IMR-90 (cell line): ENCODE data around the gene SV2B. TPM values are rescaled to one million over a fixed set of nuclear protein-coding genes. Genes with fewer than 3 reads are reported as not detected.

Experiments used
- ATAC-seq: fragments of 200-7000 bp; cut with Tn5 transposase; 2 replicates; pipeline ENCODE4 v1.9.1; 2020; ENCODE audit warnings: low read depth, mild to moderate bottlenecking, moderate library complexity
- BruUV-seq: library from RNA; stranded (reverse); fragments of 400-500 nt; replicated peaks from 2 replicates; lab custom pipeline; 2021; lab: Mats Ljungman, UMichigan
- CTCF ChIA-PET: fragments of 300-600 bp; formaldehyde crosslinking; extraction: SDS; loops from one replicate; lab custom pipeline; 2021; ENCODE audit warnings: antibody characterized with exemption; lab: Yijun Ruan, JAX
- POLR2A ChIA-PET: fragments of 300-600 bp; sonication (Branson Sonifier 250); formaldehyde crosslinking; loops from one replicate; lab custom pipeline; 2022; ENCODE audit warnings: antibody characterized with exemption; ENCODE audit not compliant: unreplicated experiment; lab: Charles Lee
- DNase-seq: peaks from one replicate; pipeline ENCODE4 v3.0.0; 2013
- H2AFZ ChIP-seq: replicated peaks from 2 replicates; pipeline ENCODE3; 2013; ENCODE audit warnings: low read length, mild to moderate bottlenecking; ENCODE audit not compliant: poor library complexity
- H2AK5ac ChIP-seq: 2 replicates; pipeline ENCODE4 v1.6.1; 2013; ENCODE audit warnings: low read depth, low read length, inconsistent platforms
- H2AK9ac ChIP-seq: replicated peaks from 2 replicates; pipeline ENCODE3; 2013; ENCODE audit warnings: mild to moderate bottlenecking, low read depth, low read length, moderate library complexity; ENCODE audit not compliant: poor library complexity
- H2BK120ac ChIP-seq: 2 replicates; pipeline ENCODE4 v1.6.1; 2013; ENCODE audit warnings: low read depth, low read length, inconsistent platforms
- H2BK15ac ChIP-seq: 3 replicates; pipeline ENCODE4 v1.6.1; 2013; ENCODE audit warnings: low read depth, low read length, inconsistent platforms
- H2BK20ac ChIP-seq: 2 replicates; pipeline ENCODE4 v1.6.1; 2013; ENCODE audit warnings: low read depth, mild to moderate bottlenecking, inconsistent platforms, low read length, moderate library complexity
- H2BK5ac ChIP-seq: 2 replicates; pipeline ENCODE4 v1.6.1; 2013; ENCODE audit warnings: mild to moderate bottlenecking, low read depth, low read length, inconsistent platforms; ENCODE audit not compliant: poor library complexity, severe bottlenecking
- H3K14ac ChIP-seq: replicated peaks from 2 replicates; pipeline ENCODE4 v1.6.1; 2013; ENCODE audit warnings: low read depth, low read length, inconsistent platforms
- H3K18ac ChIP-seq: 2 replicates; pipeline ENCODE4 v1.6.1; 2013; ENCODE audit warnings: low read depth, low read length, control low read depth
- H3K23ac ChIP-seq: 2 replicates; pipeline ENCODE4 v1.6.1; 2013; ENCODE audit warnings: low read depth, low read length, inconsistent platforms
- H3K27ac ChIP-seq: 2 replicates; pipeline ENCODE4 v1.5.1; 2013; ENCODE audit warnings: mild to moderate bottlenecking, control low read depth, low read length; ENCODE audit not compliant: insufficient read depth
- H3K27me3 ChIP-seq: 2 replicates; pipeline ENCODE4 v1.6.1; 2013; ENCODE audit warnings: low read length; ENCODE audit not compliant: control insufficient read depth, insufficient read depth
- H3K36me3 ChIP-seq: 2 replicates; pipeline ENCODE4 v1.6.1; 2013; ENCODE audit warnings: low read length, mixed read lengths; ENCODE audit not compliant: control insufficient read depth, insufficient read depth
- H3K4ac ChIP-seq: 2 replicates; pipeline ENCODE4 v1.6.1; 2013; ENCODE audit warnings: low read depth, low read length, inconsistent platforms
- H3K4me1 ChIP-seq: 2 replicates; pipeline ENCODE4 v1.6.1; 2013; ENCODE audit warnings: low read length, mixed read lengths; ENCODE audit not compliant: control insufficient read depth, insufficient read depth
- H3K4me2 ChIP-seq: 2 replicates; pipeline ENCODE4 v1.6.1; 2013; ENCODE audit warnings: low read depth, mild to moderate bottlenecking, control low read depth, low read length, moderate library complexity
- H3K4me3 ChIP-seq: 2 replicates; pipeline ENCODE4 v1.5.1; 2013; ENCODE audit warnings: low read depth, mild to moderate bottlenecking, control low read depth, low read length, moderate library complexity; ENCODE audit not compliant: insufficient read depth
- H3K56ac ChIP-seq: 2 replicates; pipeline ENCODE4 v1.6.1; 2013; ENCODE audit warnings: low read length, inconsistent platforms; ENCODE audit not compliant: insufficient read depth; ENCODE audit errors: extremely low read depth
- H3K79me1 ChIP-seq, 2 experiments: 2 replicates each; pipeline ENCODE4 v1.6.1; 2013; ENCODE audit warnings: low read length in 2 of 2, inconsistent platforms in 1 of 2, low read depth in 1 of 2
- H3K9ac ChIP-seq: 2 replicates; pipeline ENCODE4 v1.6.1; 2013; ENCODE audit warnings: low read depth, low read length, control low read depth
- H3K9me1 ChIP-seq: 2 replicates; pipeline ENCODE4 v1.6.1; 2013; ENCODE audit warnings: low read length, inconsistent platforms; ENCODE audit not compliant: insufficient read depth
- H3K9me3 ChIP-seq: 2 replicates; pipeline ENCODE4 v1.6.1; 2013; ENCODE audit warnings: low read length; ENCODE audit not compliant: control insufficient read depth, insufficient read depth
- H4K20me1 ChIP-seq: 2 replicates; pipeline ENCODE4 v1.6.1; 2013; ENCODE audit warnings: low read length, inconsistent platforms; ENCODE audit not compliant: insufficient read depth
- H4K5ac ChIP-seq: 2 replicates; pipeline ENCODE4 v1.6.1; 2013; ENCODE audit warnings: mild to moderate bottlenecking, low read depth, low read length, control low read depth
- H4K8ac ChIP-seq, 2 experiments: 2 replicates each; pipeline ENCODE4 v1.6.1; 2013; ENCODE audit warnings: low read depth in 2 of 2, low read length in 2 of 2, control low read depth in 1 of 2, inconsistent platforms in 1 of 2
- H4K91ac ChIP-seq: 2 replicates; pipeline ENCODE4 v1.6.1; 2013; ENCODE audit warnings: low read depth, low read length, inconsistent platforms; ENCODE audit not compliant: insufficient read depth
- CEBPB ChIP-seq: IDR thresholded peaks from 2 replicates; pipeline ENCODE4 v1.6.1; 2012; ENCODE audit warnings: low read depth, low read length, improper control_type of control experiment
- FOS ChIP-seq: fragments of 150-350 bp; IDR thresholded peaks from 2 replicates; pipeline ENCODE4 v1.6.1; 2016; ENCODE audit warnings: low read depth, low read length
- MAFK ChIP-seq: IDR thresholded peaks from 2 replicates; pipeline ENCODE4 v1.6.1; 2012; ENCODE audit warnings: low read depth, low read length, improper control_type of control experiment
- MAZ ChIP-seq: IDR thresholded peaks from 2 replicates; pipeline ENCODE4 v1.6.1; 2012; ENCODE audit warnings: low read depth, mild to moderate bottlenecking, low read length, improper control_type of control experiment, moderate library complexity, borderline replicate concordance
- MXI1 ChIP-seq: IDR thresholded peaks from 2 replicates; pipeline ENCODE4 v1.6.1; 2012; ENCODE audit warnings: low read depth, mild to moderate bottlenecking, low read length, moderate library complexity, borderline replicate concordance
- NFE2L2 ChIP-seq: fragments of 150-350 bp; IDR thresholded peaks from 2 replicates; pipeline ENCODE4 v1.6.1; 2016; ENCODE audit warnings: low read depth, mild to moderate bottlenecking, low read length
- RFX5 ChIP-seq: IDR thresholded peaks from 2 replicates; pipeline ENCODE4 v1.8.0; 2012; ENCODE audit warnings: low read depth, mild to moderate bottlenecking, low read length, moderate library complexity
- SMC3 ChIP-seq: fragments of 150-350 bp; IDR thresholded peaks from 2 replicates; pipeline ENCODE4 v1.6.1; 2016; ENCODE audit warnings: low read depth, mild to moderate bottlenecking, antibody characterized with exemption, low read length, moderate library complexity
- WGBS, 2 experiments: methylation state at CpG; one replicate each; pipeline versions ENCODE4 v1.1.5 to v1.1.7; 2013; ENCODE audit warnings: missing lambda C conversion rate in 2 of 2; ENCODE audit not compliant: insufficient read length in 1 of 2; ENCODE audit errors: extremely low coverage in 2 of 2; 5-methylcytosine and 5-hydroxymethylcytosine counted together
- dilution Hi-C: fragments of 300-500 bp; cut with HindIII; formaldehyde crosslinking; loops from one replicate; pipeline ENCODE4 v1.14.3; 2018; ENCODE audit warnings: low sequenced_read_pairs; ENCODE audit not compliant: unreplicated experiment
- in situ Hi-C: fragments of 300-500 bp; cut with MboI; formaldehyde crosslinking; loops from 3 replicates; pipeline ENCODE4 v1.14.3; 2019; ENCODE audit warnings: low sequenced_read_pairs, inconsistent platforms, mixed read lengths
- intact Hi-C: fragments of 100-400 bp; cut with micrococcal nuclease; formaldehyde crosslinking; loops from 2 replicates; pipeline ENCODE4 v1.10.0; 2022
- polyA plus RNA-seq, 3 experiments: library from polyadenylated mRNA; depleted of rRNA; stranded (reverse); fragments of >200 nt; gene quantifications; 2 replicates each; pipeline ENCODE4 v1.2.3, GENCODE V29; 2012; ENCODE audit warnings: low replicate concordance in 1 of 3
- total RNA-seq: library from RNA; depleted of rRNA; stranded (reverse); fragments of >200 nt; gene quantifications from 2 replicates; pipeline ENCODE4 v1.2.3, GENCODE V29; 2012
- TF ChIP-seq, protein P1 (sequence below): conservative IDR thresholded peaks from 2 replicates; pipeline ENCODE4 v1.5.1; 2012; ENCODE audit warnings: mild to moderate bottlenecking, low read depth, low read length, improper control_type of control experiment
- TF ChIP-seq, protein P2 (sequence below): fragments of 150-350 bp; IDR thresholded peaks from 2 replicates; pipeline ENCODE4 v1.6.1; 2016; ENCODE audit warnings: low read depth, mild to moderate bottlenecking, low read length, moderate library complexity, borderline replicate concordance

The SV2B gene
- total and polyA plus RNA-seq, 2 of the 4 experiments (the other 2 are of a cell fraction) = not detected

DNA sequence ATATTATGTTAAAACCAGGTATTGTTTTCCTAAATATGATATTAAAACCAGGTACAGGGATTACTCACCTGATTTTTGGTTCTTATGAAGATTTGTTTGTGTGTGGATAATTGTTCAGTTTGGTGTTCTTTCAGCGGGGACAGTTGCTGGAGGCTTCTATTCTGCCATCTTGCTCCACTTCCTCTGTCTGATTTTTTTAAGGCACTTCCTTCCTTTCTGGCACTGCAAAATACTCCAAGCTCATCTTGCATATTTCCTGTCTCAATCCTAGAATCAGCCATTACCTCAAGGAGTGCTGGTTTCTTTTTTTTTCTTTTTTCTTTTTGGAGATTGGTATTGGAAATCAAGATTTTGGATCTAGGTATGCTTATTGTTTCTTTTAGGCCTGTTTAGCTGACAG, 229.9 kb downstream of the SV2B start:
- no peak overlapping the region for H4K5ac ChIP-seq
- TF ChIP-seq NFE2L2 = no peak
- no peak for TF ChIP-seq FOS
- no peak for TF ChIP-seq MXI1
- no peak for TF ChIP-seq RFX5
- no peak for TF ChIP-seq MAFK
- TF ChIP-seq MAZ = no peak
- TF ChIP-seq SMC3 = no peak
- TF ChIP-seq CEBPB = no peak
- TF ChIP-seq, protein P1, sequence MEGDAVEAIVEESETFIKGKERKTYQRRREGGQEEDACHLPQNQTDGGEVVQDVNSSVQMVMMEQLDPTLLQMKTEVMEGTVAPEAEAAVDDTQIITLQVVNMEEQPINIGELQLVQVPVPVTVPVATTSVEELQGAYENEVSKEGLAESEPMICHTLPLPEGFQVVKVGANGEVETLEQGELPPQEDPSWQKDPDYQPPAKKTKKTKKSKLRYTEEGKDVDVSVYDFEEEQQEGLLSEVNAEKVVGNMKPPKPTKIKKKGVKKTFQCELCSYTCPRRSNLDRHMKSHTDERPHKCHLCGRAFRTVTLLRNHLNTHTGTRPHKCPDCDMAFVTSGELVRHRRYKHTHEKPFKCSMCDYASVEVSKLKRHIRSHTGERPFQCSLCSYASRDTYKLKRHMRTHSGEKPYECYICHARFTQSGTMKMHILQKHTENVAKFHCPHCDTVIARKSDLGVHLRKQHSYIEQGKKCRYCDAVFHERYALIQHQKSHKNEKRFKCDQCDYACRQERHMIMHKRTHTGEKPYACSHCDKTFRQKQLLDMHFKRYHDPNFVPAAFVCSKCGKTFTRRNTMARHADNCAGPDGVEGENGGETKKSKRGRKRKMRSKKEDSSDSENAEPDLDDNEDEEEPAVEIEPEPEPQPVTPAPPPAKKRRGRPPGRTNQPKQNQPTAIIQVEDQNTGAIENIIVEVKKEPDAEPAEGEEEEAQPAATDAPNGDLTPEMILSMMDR = no peak
- TF ChIP-seq, protein P2, sequence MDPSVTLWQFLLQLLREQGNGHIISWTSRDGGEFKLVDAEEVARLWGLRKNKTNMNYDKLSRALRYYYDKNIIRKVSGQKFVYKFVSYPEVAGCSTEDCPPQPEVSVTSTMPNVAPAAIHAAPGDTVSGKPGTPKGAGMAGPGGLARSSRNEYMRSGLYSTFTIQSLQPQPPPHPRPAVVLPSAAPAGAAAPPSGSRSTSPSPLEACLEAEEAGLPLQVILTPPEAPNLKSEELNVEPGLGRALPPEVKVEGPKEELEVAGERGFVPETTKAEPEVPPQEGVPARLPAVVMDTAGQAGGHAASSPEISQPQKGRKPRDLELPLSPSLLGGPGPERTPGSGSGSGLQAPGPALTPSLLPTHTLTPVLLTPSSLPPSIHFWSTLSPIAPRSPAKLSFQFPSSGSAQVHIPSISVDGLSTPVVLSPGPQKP = no peak
- POLR2A ChIA-PET = no interaction called here
- H4K20me1 ChIP-seq = no peaks in the 10 kb centered on the region
- H3K27ac ChIP-seq = no peak overlapping the region
- H3K27me3 ChIP-seq = no peaks in the 10 kb centered on the region
- H2BK20ac ChIP-seq = no peak overlapping the region
- H3K4ac ChIP-seq = no peak overlapping the region
- H2BK5ac ChIP-seq = no peak overlapping the region
- no peaks in the 10 kb centered on the region for H3K79me1 ChIP-seq
- no peak overlapping the region for H2AK9ac ChIP-seq
- H3K14ac ChIP-seq = no peak overlapping the region
- H3K36me3 ChIP-seq = no peaks in the 10 kb centered on the region
- no peak overlapping the region for H3K4me3 ChIP-seq
- no peak overlapping the region for H4K8ac ChIP-seq
- H3K4me2 ChIP-seq = no peak overlapping the region
- DNase-seq = no peak
- no peak overlapping the region for H2AFZ ChIP-seq
- no peak overlapping the region for H3K9ac ChIP-seq
- no peak overlapping the region for H2BK120ac ChIP-seq
- no peak overlapping the region for H3K56ac ChIP-seq
- no peak for ATAC-seq
- no peaks in the 10 kb centered on the region for H3K4me1 ChIP-seq
- no TSS peak for BruUV-seq
- dilution Hi-C loops = no loop called here
- no peak overlapping the region for H4K91ac ChIP-seq
- H2BK15ac ChIP-seq = no peak overlapping the region
- WGBS, 2 experiments = no CpG with 5 or more reads among the region's 1 CpG
- no peaks in the 10 kb centered on the region for H3K9me1 ChIP-seq
- intact Hi-C loops = no loop called here
- no peaks in the 10 kb centered on the region for H3K9me3 ChIP-seq
- no peak overlapping the region for H2AK5ac ChIP-seq
- CTCF ChIA-PET = no interaction called here
- in situ Hi-C loops = loop anchor here (10.0 kb wide), 1 partner anchor 65 kb away; no protein-coding TSS in a partner anchor
- no peak overlapping the region for H3K18ac ChIP-seq
- H3K23ac ChIP-seq = no peak overlapping the region
